SK-N-SH treated with all-trans-retinoic acid at 6 μM for 48 hours (cell line): ENCODE data around the gene SLC38A3.
"Not testable (repeated sequence)": the region's sequence is repeated elsewhere in the genome, so short reads cannot be mapped to it uniquely, and the experiment has no call there.

Experiments used
- ATAC-seq: fragments of 200-7000 bp; cut with Tn5 transposase; 3 replicates; pipeline ENCODE4 v1.9.1; 2020; ENCODE audit warnings: mild to moderate bottlenecking, moderate library complexity
- ARNTL ChIP-seq: fragments of 450-650 bp; formaldehyde crosslinking; IDR thresholded peaks from 2 replicates; pipeline ENCODE4 v1.5.0; 2020; ENCODE audit warnings: low read depth, mild to moderate bottlenecking, moderate library complexity, borderline replicate concordance
- BACH2 ChIP-seq: fragments of 250-450 bp; sonication (Bioruptor Pico); IDR thresholded peaks from 2 replicates; pipeline ENCODE4 v1.9.0; 2021; ENCODE audit warnings: mild to moderate bottlenecking, borderline replicate concordance
- CSDC2 ChIP-seq: fragments of 250-450 bp; sonication (Bioruptor Pico); IDR thresholded peaks from 2 replicates; pipeline ENCODE4 v1.5.0; 2020; ENCODE audit warnings: mild to moderate bottlenecking, moderate library complexity
- CSRNP3 ChIP-seq: fragments of 250-450 bp; sonication (Bioruptor Pico); IDR thresholded peaks from 2 replicates; pipeline ENCODE4 v1.5.1; 2021; ENCODE audit warnings: mild to moderate bottlenecking, moderate library complexity
- ESRRG ChIP-seq: fragments of 250-450 bp; sonication (Bioruptor Pico); IDR thresholded peaks from 2 replicates; pipeline ENCODE4 v1.6.1; 2021; ENCODE audit warnings: mild to moderate bottlenecking
- GLIS3 ChIP-seq: fragments of 250-450 bp; sonication (Bioruptor Pico); IDR thresholded peaks from 2 replicates; pipeline ENCODE4 v1.5.0; 2020; ENCODE audit warnings: mild to moderate bottlenecking, moderate library complexity
- ISL1 ChIP-seq: fragments of 250-450 bp; sonication (Bioruptor Pico); IDR thresholded peaks from 2 replicates; pipeline ENCODE4 v2.1.2; 2022; ENCODE audit warnings: mild to moderate bottlenecking, moderate library complexity
- OSR1 ChIP-seq: fragments of 250-450 bp; sonication (Bioruptor Pico); IDR thresholded peaks from 2 replicates; pipeline ENCODE4 v1.8.0; 2022; ENCODE audit warnings: moderate library complexity, mild to moderate bottlenecking, inconsistent platforms
- PATZ1 ChIP-seq: fragments of 250-450 bp; sonication (Bioruptor Pico); IDR thresholded peaks from 2 replicates; pipeline ENCODE4 v1.8.0; 2020; ENCODE audit warnings: mild to moderate bottlenecking, moderate library complexity, borderline replicate concordance
- POU6F1 ChIP-seq: fragments of 250-450 bp; sonication (Bioruptor Pico); IDR thresholded peaks from 2 replicates; pipeline ENCODE4 v1.8.0; 2021; ENCODE audit warnings: low read depth, mild to moderate bottlenecking, moderate library complexity, borderline replicate concordance
- PPARA ChIP-seq: fragments of 250-450 bp; sonication (Bioruptor Pico); IDR thresholded peaks from 2 replicates; pipeline ENCODE4 v1.5.0; 2020; ENCODE audit warnings: mild to moderate bottlenecking, borderline replicate concordance
- RARB ChIP-seq: fragments of 250-450 bp; sonication (Bioruptor Pico); IDR thresholded peaks from 2 replicates; pipeline ENCODE4 v1.8.0; 2021; ENCODE audit warnings: mild to moderate bottlenecking, moderate library complexity
- SNAI2 ChIP-seq: fragments of 250-450 bp; sonication (Bioruptor Pico); IDR thresholded peaks from 2 replicates; pipeline ENCODE4 v1.5.0; 2020; ENCODE audit warnings: mild to moderate bottlenecking, moderate library complexity
- TCF4 ChIP-seq: fragments of 250-450 bp; sonication (Bioruptor Pico); IDR thresholded peaks from 2 replicates; pipeline ENCODE4 v1.8.0; 2021; ENCODE audit warnings: mild to moderate bottlenecking, moderate library complexity, borderline replicate concordance
- TOX ChIP-seq: fragments of 250-450 bp; sonication (Bioruptor Pico); IDR thresholded peaks from 2 replicates; pipeline ENCODE4 v1.8.0; 2021; ENCODE audit warnings: mild to moderate bottlenecking, moderate library complexity, borderline replicate concordance
- TSHZ2 ChIP-seq: fragments of 250-450 bp; sonication (Bioruptor Pico); IDR thresholded peaks from 2 replicates; pipeline ENCODE4 v1.5.0; 2020; ENCODE audit warnings: mild to moderate bottlenecking, moderate library complexity
- ZC3H10 ChIP-seq: fragments of 250-450 bp; sonication (Bioruptor Pico); IDR thresholded peaks from 2 replicates; pipeline ENCODE4 v1.5.1; 2021; ENCODE audit warnings: mild to moderate bottlenecking, moderate library complexity
- ZFP30 ChIP-seq: fragments of 450-650 bp; formaldehyde crosslinking; IDR thresholded peaks from 2 replicates; pipeline ENCODE4 v1.5.0; 2022; ENCODE audit warnings: mild to moderate bottlenecking, moderate library complexity
- ZNF565 ChIP-seq: fragments of 450-650 bp; formaldehyde crosslinking; conservative IDR thresholded peaks from 2 replicates; pipeline ENCODE4 v1.5.0; 2020; ENCODE audit warnings: low read depth, mild to moderate bottlenecking, moderate library complexity
- ZNF70 ChIP-seq: fragments of 450-650 bp; formaldehyde crosslinking; IDR thresholded peaks from 2 replicates; pipeline ENCODE4 v1.5.0; 2020; ENCODE audit warnings: mild to moderate bottlenecking, moderate library complexity
- ZNF8 ChIP-seq: fragments of 450-650 bp; formaldehyde crosslinking; IDR thresholded peaks from 2 replicates; pipeline ENCODE4 v1.5.0; 2020; ENCODE audit warnings: mild to moderate bottlenecking, moderate library complexity

SLC38A3 gene

GRCh38 chr3:50208677-50209344 lies 3.7 kb downstream of the SLC38A3 start (continued):
- no peak for TF ChIP-seq PATZ1

- no peak for TF ChIP-seq PPARA
- no peak for TF ChIP-seq BACH2 (CRISPR knock-in tag)
- no peak for TF ChIP-seq RARB (CRISPR knock-in tag)
- TF ChIP-seq ZC3H10 (CRISPR knock-in tag) = no peak
- TF ChIP-seq CSRNP3 = no peak
- TF ChIP-seq TOX (CRISPR knock-in tag) = no peak
- TF ChIP-seq ARNTL (CRISPR knock-in tag) = no peak
- TF ChIP-seq ISL1 (CRISPR knock-in tag) = no peak
- TF ChIP-seq GLIS3 (CRISPR knock-in tag) = no peak
- no peak for TF ChIP-seq TCF4 (CRISPR knock-in tag)
- TF ChIP-seq TSHZ2 (CRISPR knock-in tag) = no peak
- TF ChIP-seq POU6F1 (CRISPR knock-in tag) = no peak
- no peak for ATAC-seq
These were observed 5.1 kb downstream of the SLC38A3 start for GRCh38 chr3:50210176-50210509.

GRCh38 chr3:50210510-50211367 lies 5.7 kb downstream of the SLC38A3 start:
- TF ChIP-seq OSR1 (CRISPR knock-in tag) = no peak
- TF ChIP-seq BACH2 (CRISPR knock-in tag) = no peak
- no peak for ATAC-seq

- not testable (repeated sequence) for ATAC-seq
These were observed 6.3 kb downstream of the SLC38A3 start for GRCh38 chr3:50211368-50211717.

- TF ChIP-seq ESRRG (CRISPR knock-in tag) (no peak), CSDC2 (CRISPR knock-in tag) (no peak), ZFP30 (CRISPR knock-in tag) (no peak), ZNF70 (CRISPR knock-in tag) (no peak), ZNF565 (CRISPR knock-in tag) (no peak), ZNF8 (CRISPR knock-in tag) (no peak), ARNTL (CRISPR knock-in tag) (no peak), POU6F1 (CRISPR knock-in tag) (no peak), SNAI2 (CRISPR knock-in tag) (no peak)
- ATAC-seq = no peak; the same call in 2 of the 3 replicates
These were observed 6.9 kb downstream of the SLC38A3 start for GRCh38 chr3:50211930-50212329.
